GM21528 (cell line): ENCODE data around the gene ANO6.

Experiments used
- ATAC-seq: cut with Tn5 transposase; IDR thresholded peaks from one replicate; pipeline ENCODE4 v1.9.1; 2021; ENCODE audit warnings: mild to moderate bottlenecking, moderate library complexity; ENCODE audit not compliant: unreplicated experiment, low FRiP score

ANO6 gene

DNA sequence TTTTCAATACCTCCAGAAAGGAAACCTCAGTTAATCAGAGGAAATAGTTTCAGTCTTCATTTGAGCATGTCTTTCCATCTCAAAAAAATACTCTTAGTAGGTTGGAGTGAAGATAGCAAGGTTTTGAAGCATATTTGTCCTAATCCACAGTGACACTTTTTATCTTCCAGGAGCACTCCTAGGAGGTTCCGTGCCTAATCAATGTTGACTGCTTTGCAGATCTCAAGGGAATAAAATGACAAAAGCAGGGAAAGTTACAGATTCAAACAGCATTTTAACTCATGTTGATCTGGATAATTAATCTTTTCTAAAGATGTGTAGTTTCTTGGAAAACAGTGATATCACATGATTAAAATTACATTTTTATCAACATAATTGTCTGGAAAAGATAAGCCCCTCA lies 213.9 kb downstream of the ANO6 start:
- ATAC-seq = no peak

DNA sequence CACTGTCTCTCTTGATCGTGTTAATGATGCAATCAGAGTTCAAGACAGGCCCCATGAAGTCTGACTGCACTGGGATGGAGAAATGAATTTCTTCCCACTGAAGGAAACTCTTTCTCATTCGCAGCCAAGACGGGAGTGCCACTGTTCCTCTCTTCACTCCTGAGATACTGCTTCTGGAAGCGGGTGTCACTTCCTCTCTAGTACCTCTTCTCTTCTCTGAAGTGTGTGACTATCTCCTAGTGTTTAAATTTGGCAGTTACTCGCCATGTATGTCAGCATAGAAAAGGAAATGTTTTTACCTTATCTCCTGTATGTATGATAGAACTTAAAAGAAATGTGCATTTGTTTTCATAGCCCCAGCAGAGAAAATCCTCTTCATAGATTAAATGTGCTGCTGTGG lies 215.2 kb downstream of the ANO6 start:
- ATAC-seq = no peak

DNA sequence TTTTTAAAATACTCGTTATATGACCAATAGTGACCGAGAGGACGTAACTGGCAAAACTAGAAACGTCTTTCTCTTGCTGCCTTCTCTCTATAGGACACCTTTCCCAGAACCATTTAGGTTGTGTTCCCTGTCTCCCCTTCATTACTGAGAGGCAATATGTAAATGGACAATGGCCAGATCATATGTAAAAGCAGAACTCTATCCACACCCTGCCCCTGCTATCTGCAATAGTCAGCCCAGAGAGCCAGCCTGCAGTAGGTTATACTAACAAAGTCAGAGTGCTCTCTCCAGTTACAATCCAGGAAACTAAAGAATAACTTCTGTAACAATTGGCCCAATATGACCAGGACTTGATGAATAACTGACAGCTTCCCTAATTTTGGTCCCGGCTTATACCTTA lies 216.8 kb downstream of the ANO6 start:
- ATAC-seq = no peak

DNA sequence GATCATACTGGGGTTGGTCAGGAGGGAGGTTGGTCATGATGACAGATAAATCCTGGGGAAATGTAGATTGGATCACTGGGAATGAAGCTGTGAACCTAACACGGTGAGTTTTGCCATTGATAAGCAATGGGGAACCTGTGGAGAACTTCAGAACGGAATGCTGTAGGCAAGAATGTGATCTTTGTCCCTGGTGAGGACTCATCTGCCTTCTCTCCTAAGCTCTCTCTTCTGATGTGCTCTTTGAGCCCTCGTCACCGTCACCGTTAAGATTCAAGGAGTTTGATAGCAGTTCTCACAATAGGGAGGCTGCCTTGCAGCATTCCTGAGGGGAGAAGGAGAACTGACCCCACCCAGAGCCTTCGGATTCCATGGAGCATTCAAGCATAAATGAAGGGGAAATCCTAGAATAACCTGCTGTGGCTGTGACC lies 217.6 kb downstream of the ANO6 start:
- ATAC-seq = no peak

DNA sequence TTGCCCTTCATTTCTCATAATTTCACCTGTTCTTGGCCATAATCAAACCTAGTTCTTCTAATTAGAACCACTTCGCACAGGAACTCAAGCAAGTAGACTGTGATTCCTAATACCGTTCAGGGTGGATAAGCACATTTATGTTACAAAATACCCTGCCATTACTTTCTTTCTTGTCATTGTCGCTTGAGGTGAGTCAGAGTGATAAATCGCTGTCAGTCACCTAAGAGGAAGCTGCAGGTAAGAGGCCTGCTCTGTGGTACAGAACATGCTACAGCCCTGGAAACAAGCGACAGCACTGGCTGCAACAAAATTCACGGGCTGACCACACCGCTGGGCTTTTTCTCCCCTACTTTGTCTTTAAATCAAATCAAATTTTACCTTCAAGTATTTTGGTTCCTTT lies 218.2 kb downstream of the ANO6 start:
- ATAC-seq = no peak

DNA sequence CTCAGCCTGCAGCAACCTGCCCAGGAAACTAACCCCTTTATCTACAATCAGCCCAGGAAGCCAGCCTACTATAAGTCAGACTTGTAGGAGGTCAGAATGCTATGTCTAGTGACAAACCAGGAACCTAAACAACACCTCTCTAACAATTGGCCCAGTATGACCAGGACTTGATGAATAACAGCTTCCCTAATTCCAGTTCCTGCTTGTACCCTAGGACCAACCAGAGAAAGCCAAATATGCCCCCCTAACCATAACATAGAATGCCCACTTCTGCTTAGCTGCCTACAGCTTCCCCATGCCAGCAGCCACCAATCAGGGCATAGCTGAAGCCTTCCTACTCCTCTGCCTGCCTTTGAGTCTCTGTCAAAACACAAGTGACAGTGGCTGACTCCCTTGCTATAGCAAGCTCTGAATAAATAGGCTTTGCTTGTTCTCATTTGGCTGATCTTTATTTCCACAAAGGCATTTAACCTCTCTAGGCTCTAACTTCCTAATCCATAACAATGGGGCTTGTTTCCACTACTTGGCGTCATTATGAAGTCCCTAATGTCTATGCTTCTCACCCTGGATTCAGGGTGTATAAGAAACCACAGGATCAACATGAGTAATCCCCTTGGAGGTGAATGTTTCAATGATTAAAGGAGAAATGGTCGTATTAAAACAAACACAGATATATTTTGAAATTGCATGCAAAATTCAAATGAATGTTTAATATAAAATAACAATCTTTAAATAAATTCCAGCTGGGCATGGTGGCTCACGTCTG lies 220.2 kb downstream of the ANO6 start:
- ATAC-seq = no peak

DNA sequence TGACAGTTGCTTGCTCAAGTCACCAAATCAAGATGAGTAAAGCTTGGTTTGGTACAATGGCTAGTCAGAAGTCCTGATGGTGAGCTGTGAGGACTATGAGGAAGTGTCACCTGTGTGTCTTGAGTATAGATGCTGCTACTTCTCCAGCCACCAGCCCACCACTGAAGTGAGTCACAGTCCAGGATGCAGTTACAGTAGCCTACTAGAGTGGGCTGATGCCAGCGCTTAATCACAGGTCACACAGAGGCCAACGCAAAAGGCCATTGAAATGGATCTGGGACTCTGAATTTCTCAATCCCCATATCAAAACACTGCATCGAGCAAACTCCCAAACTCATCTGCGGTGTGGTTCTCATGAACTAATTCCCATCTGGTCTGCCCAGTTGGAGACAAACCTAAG lies 223.1 kb downstream of the ANO6 start:
- no peak for ATAC-seq

DNA sequence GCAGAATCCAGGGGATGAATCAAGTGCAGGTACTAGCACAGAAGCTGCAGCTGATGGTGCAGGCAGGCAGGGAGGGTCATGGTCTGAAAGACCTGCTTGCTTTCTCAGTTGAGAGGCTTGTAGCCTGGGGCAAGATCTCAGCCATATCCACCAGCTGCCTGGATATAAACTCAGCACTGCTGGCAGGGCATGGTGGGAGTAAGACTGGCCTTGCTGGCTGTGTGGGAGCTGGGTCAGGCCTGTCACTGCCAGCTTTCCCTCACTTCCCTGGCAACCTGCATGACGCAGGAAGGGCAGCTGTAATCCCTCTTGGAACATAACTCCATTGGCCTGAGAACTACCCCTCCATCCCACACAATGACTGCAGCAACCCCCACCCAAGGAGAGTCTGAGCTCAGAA lies 230.1 kb downstream of the ANO6 start:
- ATAC-seq = no peak

DNA sequence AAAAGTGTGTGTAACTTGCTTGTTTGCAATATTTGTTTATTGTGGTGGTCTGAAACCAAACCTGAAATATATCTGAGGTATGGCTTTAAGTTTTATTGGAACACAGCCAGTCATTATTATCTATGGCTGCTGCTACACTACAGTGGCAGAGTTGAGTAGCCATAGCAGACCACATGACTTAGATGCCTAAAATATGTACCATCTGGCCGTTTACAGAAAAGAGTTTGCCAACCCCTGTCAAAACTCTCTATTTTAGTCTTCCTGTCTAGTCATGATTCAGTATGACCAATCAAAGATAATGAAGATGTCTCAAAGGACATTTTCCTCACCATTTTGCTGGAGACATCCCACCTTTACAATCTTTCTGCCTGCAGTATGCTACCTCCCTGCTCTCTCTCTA lies 242.3 kb downstream of the ANO6 start:
- no peak for ATAC-seq

DNA sequence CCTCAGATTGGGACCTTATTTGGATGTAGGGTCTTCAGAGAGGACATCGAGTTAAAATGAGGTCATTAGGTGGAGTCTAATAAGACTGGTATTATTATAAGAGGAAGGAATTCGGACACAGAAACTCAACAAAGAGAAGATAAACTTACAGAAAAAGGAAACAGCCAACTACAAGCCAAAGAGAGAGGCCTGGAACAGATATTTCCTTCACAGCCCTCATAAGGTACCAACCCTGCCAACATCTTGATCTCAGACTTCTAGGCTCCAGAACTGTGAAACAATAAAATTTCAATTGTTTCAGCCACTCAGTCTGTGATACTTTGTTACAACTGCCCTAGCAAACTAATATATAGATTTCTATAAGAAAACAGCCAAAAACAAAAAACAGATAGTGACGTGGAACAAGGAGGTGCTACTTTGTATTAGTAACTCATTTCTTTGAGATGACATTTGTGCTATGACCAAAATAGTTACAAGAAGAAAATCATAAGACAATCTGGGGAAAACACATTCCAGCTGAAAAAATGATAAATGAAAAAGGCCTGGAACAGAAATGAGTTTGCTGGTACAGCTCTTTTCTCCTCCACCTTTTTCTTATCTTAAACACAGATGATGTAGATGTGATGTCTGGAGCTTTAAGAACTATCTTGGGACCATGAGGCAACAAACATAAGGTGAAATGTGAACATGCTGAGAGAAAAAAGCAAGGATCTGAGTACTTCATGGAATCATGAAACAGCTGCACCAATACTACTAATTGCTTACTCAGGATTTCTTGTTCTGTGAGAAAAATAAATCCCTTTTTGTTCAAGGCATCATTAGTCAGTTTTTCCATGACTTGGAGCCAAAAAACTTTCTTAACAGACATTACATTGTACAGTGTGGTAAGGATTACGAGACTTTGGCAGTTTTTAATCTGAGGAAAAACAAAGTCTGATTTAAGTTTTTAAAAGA lies 243.2 kb downstream of the ANO6 start:
- ATAC-seq = no peak

DNA sequence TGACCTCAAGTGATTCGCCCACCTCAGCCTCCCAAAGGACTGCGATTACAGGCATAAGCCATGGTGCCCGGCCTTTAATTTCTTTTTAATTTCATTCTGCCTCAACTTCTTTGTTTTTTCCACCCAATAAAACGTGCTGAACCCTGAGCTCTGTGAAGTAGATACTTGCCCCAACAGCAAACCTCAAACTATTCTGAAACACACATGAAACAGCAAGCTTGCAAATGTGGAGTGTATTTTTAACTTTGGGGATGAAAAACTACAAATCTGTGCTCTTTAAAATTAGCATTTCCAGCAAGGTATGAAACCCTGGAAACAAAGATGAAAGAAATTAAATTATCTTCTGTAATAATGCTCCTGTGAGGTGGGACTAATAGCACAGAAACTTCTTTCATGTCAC lies 246.6 kb downstream of the ANO6 start:
- no peak for ATAC-seq

DNA sequence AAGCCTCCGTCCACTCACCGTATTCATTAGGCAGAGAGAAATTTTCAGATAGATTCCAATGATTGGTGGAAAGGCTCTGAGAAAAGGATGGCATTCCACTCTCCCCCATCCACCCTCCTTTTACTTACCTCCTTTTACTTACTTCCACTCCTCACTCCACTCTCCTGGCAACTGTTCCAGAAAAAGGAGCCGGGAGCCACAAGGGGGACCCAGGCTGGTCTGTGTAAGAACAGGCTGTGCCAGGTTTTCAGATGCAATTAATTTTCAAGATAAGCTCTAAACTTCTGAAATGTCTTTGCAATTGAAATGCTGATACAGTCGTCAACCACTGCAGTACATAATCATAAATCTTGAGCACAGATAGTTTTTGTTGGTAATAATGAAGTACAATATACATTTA lies 248.8 kb downstream of the ANO6 start:
- no peak for ATAC-seq

DNA sequence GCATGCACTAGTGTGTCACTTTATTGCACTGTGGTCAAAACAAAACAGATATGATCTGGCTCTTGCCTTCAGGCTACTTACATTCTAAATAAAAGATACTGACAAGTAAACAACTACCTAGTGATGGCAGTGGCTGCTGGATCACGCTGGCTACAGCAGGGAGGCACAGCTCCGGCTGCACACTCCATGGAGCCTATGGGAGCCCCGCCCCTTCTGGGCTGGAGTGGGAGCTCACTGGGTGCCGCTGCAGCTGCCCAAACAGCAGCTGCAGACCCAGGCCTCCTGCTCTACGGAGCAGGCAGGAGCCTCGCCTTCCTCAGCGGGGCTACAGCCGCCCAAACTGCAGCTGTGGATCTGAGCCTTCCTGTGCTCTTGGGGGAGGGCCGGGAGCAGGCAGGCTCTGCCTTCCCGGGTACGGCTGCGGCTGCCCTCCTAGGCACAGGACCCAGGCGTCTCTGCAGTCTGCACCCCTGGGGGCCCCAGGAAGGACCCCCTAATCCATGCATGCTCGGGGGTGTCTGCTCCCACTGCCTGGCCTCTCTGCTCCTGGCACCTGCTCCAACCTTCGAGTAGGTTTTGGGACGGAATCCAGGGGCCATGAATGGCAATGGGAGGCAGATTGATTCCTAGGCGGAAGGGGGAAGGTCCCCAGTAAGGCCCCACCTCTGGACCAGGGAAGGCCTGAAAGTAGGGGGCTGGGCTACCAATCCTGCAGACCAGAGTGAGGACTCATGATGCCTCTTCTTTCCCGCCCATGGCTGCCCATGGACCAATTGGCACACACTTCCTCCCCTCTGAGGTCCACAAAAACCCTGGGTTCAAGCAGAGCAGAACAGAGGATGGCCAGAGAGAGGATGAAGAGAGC lies 253.1 kb downstream of the ANO6 start:
- ATAC-seq = no peak

DNA sequence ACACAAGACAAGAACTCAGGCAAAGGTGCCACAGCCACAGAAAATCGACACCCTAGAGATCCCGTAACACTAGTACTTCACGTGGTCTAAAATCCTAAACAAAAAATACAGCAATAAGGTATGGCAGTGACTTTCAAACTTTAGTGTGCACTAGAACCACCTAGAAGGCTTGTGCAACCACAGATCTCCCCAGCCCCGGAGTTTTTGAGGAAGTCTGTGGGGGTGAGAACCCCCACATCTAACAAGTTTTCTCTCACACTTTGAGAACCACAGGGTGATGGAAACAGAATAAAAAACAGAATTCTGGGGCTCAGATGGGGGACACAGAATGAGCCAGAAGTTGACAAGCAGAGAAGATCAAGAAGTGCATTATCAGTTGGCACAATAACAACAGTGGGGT lies 254.0 kb downstream of the ANO6 start:
- ATAC-seq = no peak

DNA sequence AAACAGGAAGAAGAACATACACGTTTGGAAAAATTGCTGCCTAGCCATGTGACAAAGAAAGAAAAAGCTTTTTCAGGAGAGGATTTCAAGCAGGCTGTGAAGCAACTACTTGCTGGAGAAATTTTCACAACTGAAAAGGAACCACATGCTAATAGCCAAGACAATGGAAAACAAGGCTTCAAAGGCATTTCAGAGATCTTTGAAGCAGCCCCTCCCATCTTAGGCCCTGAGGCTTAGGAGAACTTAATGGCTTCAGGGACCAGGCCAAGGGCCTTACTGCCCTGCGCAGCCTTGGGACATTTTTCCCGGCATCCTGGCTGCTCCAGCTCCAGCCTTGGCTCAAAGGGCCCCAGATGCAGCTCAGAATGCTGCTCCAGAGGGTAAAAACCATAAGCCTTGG lies 257.7 kb downstream of the ANO6 start:
- ATAC-seq = no peak

DNA sequence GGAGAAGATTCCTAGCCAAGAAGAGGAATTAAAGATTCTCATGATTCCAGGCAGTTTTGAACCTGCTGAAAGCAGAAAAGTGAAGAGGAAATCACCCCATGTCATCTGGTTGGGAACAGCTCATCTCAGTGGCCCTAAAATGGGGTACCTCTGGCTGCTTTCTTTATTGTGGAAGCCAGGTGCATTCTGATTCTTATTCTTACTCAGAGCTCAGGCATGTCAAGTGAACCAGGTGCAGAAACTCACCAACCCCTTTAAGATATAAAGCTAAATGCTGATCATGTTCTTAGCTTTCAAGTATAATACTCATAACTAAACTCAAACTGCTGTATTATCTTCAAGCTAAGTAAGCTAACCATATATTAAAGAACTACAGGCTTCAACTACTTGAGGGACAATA lies 259.7 kb downstream of the ANO6 start:
- no peak for ATAC-seq

DNA sequence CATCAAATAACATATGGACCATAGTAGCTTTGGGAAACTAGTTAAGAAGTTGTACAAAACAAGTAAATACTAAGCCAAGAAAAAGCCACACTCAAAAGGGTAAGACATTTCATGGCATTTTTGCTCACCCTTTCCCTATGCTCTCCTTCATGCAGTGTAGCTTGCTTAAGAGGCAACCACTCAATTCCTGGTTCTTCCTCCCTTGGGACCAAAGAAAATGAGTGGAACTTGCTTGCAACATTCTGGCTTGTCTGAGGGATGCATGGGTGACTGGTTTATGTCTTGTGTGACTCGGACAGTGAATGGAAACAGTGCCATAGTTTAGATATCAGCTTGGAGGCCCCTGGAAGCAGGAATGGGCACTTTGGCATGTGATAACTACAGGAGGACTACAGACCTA lies 261.6 kb downstream of the ANO6 start:
- no peak for ATAC-seq

DNA sequence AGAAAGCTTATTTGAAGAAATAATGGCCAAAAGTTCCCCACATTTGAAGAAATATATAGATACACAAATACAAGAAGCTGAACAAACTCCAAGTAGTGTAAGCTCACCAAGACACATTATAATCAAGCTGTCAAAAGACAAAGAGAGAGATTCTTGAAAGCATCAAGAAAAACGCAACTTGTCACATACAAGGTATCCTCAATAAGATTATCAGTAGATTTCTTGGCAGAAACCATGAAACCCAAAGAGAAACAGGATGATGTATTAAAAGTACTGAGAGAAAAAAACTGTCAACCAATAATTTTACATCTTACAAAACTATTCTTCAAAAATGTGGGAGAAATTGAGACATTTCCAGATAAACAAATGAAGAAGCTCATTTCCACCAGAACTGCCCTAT lies 263.0 kb downstream of the ANO6 start:
- no peak for ATAC-seq

DNA sequence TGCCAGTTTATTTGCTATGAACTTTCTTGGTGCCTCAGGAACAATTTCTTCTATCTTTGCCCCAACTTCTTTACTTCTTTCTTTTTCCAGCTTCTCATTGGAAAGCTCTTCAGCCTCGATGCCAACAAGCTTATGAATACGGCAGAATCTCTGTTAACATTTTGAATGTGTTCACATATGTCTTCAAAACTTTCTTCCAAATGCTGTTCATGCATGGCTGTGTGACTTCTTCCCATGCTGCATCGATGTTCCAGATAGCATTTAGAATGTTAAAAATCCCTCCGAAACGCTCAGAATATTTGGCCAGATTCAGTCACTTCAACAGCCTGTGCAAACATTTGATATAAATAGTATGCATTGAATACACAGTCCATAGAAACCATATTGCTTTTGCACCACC lies 265.9 kb downstream of the ANO6 start:
- no peak for ATAC-seq

DNA sequence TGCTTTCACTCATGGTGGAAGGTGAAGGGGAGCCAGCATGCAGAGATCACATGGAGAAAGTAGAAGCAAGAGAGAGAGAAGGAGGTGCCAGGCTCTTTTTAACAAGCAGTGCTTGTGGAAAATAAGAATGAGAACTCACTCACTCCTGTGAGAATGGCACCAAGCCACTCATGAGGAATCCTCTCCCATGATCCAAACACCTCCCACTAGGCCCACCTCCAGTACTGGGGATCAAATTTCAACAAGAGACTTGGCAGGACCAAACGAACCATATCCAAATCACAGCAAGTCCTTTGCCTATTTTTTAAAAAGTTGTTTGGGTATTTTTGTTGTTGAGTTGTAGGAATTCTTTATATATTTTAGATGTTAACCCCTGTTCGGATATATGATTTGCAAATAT lies 267.7 kb downstream of the ANO6 start:
- ATAC-seq = no peak
